GM21619 (cell line): ENCODE results near the gene COL18A1.

Source experiments
- ATAC-seq: cut with Tn5 transposase; IDR thresholded peaks from one replicate; pipeline ENCODE4 v1.9.1; 2021; ENCODE audit not compliant: unreplicated experiment

Gene COL18A1

GRCh38 chr21:45541221-45542039 lies 136.5 kb downstream of the COL18A1 start:
- ATAC-seq = peak; percentile 55

- ATAC-seq = peak; percentile 62
Measured at GRCh38 chr21:45542242-45542666, 137.3 kb downstream of the COL18A1 start, which contains the start of gene SLC19A1. TSS of gene SLC19A1 (minus strand) at chr21:45542440. CDS start at chr21:45537959, 4,481 bp downstream.

- peak; percentile 22 for ATAC-seq
Measured at GRCh38 chr21:45542667-45543370, 137.9 kb downstream of the COL18A1 start.

- no peak for ATAC-seq
Measured at GRCh38 chr21:45543371-45543709, 138.4 kb downstream of the COL18A1 start.

GRCh38 chr21:45543710-45544448 lies 138.9 kb downstream of the COL18A1 start:
- ATAC-seq = no peak

- no peak for ATAC-seq
Measured at GRCh38 chr21:45544449-45545235, 139.7 kb downstream of the COL18A1 start.

DNA sequence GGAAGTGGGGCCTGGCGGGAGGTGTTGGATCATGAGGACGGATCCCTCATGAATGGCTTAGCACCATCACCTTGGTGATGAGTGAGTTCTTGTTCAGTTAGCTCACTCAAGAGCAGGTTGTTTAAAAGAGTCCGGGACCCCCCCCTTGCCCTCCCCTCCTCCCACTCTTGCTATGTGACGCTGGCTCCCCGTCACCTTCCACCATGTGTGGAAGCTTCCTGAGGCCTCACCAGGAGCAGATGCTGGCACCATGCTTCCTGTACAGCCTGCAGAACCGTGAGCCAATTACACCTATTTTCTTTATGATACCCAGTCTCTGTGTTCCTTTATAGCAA lies 140.2 kb downstream of the COL18A1 start:
- ATAC-seq = no peak

DNA sequence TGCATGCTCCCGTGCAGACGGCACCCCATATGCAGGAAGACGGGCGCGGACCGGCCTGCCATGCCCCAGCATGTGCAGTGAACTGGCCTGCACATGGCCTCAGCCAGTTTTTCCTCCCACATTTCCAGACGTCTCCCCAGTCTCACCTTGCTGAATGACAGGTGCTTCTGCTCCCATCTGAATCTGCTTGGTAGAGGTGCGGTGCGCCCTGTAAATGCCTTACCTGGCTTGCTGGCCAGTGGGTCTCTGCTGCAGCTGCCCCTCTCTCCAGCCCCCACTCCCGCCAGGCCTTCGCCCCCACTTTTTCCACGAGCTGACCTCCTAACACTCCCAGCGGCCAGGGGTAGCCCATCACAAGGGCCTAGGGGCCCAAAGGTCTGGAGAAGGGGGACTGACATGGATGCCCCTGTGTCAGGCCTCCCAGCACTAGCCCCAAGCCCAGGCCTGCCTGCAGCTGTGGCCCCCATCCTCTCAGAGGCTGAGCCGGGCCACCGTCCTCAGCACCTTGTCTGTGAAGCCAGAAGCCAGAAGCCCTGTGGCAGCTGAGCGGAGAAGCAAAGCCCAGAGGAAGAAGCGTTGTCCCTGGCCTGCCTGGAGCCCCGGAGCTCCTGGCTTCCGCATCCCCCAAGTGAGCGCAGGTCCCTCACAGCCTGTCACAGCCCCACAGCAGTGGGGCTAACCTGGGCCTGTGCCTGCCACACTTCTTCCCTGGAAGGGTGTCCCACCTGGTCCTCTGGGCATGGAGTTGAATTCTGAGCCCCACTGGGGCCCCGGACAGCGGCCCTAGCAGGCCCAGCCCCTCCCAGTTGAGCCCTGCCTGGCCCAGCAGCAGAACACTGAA lies 140.9 kb downstream of the COL18A1 start:
- ATAC-seq = no peak

GRCh38 chr21:45546636-45547544 lies 141.9 kb downstream of the COL18A1 start:
- ATAC-seq = no peak

GRCh38 chr21:45547545-45547900 lies 142.6 kb downstream of the COL18A1 start:
- ATAC-seq = no peak

GRCh38 chr21:45548711-45549491 lies 143.9 kb downstream of the COL18A1 start:
- ATAC-seq = no peak

- no peak for ATAC-seq
Measured at GRCh38 chr21:45549626-45550463, 144.9 kb downstream of the COL18A1 start.

- ATAC-seq = peak; percentile 40
Measured at GRCh38 chr21:45550522-45551210, 145.7 kb downstream of the COL18A1 start.

DNA sequence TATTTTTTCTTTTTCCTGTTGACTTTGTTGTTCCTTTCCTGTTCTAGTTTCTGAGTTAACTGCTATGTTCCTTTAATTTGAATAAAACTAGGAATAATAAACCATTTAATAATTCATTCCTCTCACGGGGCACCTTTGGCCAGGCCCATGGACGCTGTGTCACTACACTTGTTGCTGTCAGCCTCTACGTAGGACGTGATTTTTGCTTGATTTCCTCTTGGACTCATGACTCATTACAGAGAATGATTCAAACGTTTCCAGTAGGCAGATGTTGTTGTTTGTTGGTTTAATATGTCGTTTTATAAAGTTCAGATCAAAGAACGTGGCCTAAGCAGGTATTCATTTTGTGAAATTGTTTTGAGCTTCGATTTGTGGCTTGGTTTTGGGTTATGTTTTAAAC lies 146.4 kb downstream of the COL18A1 start:
- ATAC-seq = no peak

DNA sequence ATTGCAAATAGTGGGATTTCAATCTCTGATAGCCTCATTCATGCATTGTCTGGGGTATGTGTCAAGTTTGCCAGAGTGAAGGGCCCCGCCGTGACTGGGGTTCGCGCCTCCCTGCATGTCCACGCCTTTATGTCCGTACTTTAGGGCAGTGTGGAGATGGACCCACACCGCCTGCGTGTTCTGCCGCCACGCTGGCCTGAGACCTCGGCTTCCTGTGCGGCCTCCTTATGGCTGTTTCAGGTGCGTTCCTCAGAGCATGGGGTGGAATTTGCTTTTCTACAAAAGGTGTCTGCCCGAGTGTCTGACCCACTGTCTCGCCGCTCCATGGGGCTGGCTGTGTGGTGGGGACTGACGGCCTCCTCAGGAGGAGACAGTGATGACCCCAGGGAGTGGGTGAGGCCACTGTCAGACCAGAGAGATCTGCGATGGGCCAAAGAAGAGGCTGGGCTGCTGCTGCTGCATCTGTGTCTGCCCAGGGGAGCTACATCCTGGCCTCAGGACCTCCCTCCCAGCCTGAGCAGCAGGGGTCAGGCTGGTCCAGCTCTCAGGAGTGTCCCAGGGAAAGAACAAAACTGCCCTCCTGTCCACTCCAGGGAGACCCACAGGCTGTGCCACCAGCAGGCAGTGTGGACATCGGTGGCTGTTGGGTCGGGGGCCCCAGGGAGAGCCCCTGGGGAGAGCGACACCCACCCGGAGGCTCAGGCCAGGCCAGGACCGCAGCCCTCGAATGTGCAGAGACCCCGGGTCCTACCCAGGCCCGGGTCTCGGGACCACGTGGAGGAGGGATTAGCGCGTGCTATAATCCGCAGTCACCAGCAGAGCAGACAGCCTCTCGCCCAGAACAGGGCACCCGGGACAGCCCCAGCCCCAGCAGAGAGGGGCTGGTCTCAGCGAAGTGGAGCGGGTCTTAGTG lies 147.1 kb downstream of the COL18A1 start:
- no peak for ATAC-seq
